IPS-18a (cell line): ENCODE data around the gene IL12RB2.
A peak's percentile ranks its signal among the peaks of the same experiment; 100 is the strongest.

Source experiments
- H3K27ac ChIP-seq: one replicate; pipeline ENCODE4 v1.5.1; 2013; ENCODE audit warnings: low read length
- H3K27me3 ChIP-seq: one replicate; pipeline ENCODE4 v1.6.1; 2013; ENCODE audit warnings: mild to moderate bottlenecking, low read length; ENCODE audit not compliant: control insufficient read depth, insufficient read depth
- H3K36me3 ChIP-seq: one replicate; pipeline ENCODE4 v1.6.1; 2013; ENCODE audit warnings: low read depth, low read length; ENCODE audit not compliant: control insufficient read depth
- H3K4me1 ChIP-seq: one replicate; pipeline ENCODE4 v1.6.1; 2013; ENCODE audit warnings: low read depth, low read length; ENCODE audit not compliant: control insufficient read depth
- H3K4me3 ChIP-seq: one replicate; pipeline ENCODE4 v1.5.1; 2013; ENCODE audit warnings: low read length
- H3K9ac ChIP-seq: one replicate; pipeline ENCODE4 v1.6.1; 2013; ENCODE audit warnings: mild to moderate bottlenecking, low read length, moderate library complexity
- H3K9me3 ChIP-seq: one replicate; pipeline ENCODE4 v1.6.1; 2013; ENCODE audit warnings: low read depth, low read length; ENCODE audit not compliant: control insufficient read depth

IL12RB2 gene

DNA sequence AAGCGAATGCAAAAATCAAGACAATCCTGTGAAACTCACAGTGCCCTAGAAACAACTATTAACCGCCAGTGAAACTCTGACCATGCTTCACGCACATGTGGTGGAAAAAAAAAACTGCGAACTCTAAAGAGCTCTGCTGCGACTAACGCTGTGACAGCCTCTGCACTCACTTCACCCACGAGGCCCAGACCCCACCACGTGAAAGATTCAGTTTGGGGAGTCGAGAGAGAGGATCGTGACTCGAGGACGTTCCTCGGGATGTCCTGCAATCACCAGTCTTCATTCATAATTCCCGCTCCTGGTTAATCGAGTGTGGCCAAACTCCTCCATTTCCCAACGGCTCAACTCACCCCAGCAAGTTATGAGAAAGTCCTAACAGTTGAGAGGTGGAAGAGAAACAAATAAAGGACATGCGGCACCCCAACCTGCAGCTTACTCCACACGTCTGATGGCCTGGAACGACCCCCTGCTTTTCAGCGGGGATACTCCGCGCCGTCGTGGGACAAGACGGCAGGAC lies 121.4 kb downstream of the IL12RB2 start:
- Histone ChIP-seq H3K4me3 (peak overlapping the region; percentile 100), H3K27me3 (no peaks in the 10 kb centered on the region), H3K9me3 (no peaks in the 10 kb centered on the region), H3K27ac (peak overlapping the region; percentile 33), H3K4me1 (peaks cover 23% of the 10 kb centered on the region), H3K9ac (peak overlapping the region; percentile 97), H3K36me3 (peaks cover 37% of the 10 kb centered on the region)

DNA sequence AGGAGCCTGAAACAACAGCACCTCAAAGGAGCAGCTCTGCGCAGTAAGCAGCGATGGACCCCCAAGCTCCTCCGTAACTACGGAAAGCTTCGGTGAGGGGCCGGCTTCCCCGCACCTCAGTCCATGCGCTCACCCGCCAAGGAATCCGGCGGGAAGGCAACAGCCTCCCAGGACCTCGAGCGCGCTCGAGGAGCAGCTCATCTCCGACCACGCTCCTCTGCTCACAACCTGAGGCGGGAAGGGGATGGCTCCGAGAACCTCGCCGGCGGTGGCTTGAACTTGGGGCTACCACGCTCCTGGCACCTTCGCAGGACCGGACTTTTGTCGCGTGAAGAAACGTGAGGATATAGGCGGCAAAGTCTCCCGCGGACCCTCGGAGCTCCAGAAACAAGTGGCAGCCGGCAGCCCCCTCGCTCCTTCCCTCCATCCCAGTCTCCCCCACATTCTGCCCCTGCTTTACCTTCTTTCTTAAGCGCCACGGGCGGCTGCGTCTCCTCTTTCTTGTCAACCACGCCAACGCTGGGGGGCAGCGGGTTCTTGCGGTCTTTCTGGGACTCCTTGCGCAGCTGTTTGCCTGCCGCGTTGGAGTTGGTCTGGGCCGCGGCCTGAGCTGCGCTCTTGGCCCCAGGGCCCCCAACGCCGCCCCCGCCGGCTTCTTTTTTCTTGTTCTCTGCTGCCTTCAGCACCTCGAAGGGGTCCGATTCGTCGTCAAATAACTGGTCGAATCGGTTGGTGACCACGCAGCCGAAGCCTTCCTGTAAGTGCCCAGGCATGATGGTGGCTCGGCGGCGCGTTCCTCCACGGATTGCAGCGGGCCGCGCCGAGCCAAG lies 122.1 kb downstream of the IL12RB2 start:
- H3K9ac ChIP-seq: peak overlapping the region; percentile 97
- no peaks in the 10 kb centered on the region for H3K9me3 ChIP-seq
- H3K4me3 ChIP-seq: peak overlapping the region; percentile 100
- peak overlapping the region; percentile 80 for H3K27ac ChIP-seq
- peaks cover 30% of the 10 kb centered on the region for H3K36me3 ChIP-seq
- peaks cover 23% of the 10 kb centered on the region for H3K4me1 ChIP-seq
- no peaks in the 10 kb centered on the region for H3K27me3 ChIP-seq

DNA sequence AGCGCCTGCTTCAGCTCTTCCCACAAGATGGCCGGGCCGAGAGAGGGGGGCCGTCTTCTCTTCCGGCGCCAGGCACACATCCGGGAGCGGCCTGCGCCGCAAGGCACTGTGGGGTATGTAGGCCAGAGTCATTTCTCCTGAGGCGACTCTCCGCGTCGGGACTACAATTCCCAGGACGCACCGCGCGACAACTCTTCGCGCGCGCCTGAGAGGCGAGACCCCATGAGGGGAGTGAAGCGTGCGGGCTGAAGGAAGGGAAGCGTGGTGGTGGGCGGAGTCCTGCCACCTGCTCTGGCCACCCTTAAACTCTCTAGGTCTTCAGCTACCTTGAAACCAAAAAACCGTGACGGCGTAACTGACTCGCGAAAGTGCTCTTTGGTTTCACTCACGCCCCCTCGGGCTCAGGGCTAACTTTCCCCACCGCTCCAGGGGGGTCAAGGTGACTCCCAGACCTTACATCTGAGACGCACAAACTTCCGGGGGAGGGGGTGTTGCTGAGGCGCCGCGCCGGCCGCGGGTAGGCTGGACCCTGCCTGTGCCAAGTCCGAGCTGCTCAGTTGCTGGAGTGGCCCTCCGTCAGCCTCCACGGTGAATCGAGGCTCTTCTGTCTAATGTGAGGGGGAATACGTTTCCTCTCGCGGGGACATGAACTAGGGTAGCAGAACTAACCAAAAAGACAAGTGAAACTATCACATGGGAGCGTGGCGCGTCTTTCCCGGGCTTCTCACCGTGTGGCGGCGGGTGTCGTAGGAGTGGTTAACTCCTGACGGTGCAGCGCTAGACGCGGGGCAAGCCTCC lies 122.9 kb downstream of the IL12RB2 start, which contains the start of gene SERBP1:
SERBP1 (minus strand) TSS at position 45 of the 798 bp plus-strand sequence. CDS start 102 bp downstream, outside the sequence.
- Histone ChIP-seq H3K27ac (peak within 1 kb of the TSS; percentile 92), H3K9me3 (no peaks in the 10 kb centered on the region), H3K27me3 (no peaks in the 10 kb centered on the region), H3K4me1 (peaks cover 23% of the 10 kb centered on the region), H3K4me3 (peak within 1 kb of the TSS; percentile 100), H3K36me3 (peaks cover 22% of the 10 kb centered on the region), H3K9ac (peak within 1 kb of the TSS; percentile 97)

DNA sequence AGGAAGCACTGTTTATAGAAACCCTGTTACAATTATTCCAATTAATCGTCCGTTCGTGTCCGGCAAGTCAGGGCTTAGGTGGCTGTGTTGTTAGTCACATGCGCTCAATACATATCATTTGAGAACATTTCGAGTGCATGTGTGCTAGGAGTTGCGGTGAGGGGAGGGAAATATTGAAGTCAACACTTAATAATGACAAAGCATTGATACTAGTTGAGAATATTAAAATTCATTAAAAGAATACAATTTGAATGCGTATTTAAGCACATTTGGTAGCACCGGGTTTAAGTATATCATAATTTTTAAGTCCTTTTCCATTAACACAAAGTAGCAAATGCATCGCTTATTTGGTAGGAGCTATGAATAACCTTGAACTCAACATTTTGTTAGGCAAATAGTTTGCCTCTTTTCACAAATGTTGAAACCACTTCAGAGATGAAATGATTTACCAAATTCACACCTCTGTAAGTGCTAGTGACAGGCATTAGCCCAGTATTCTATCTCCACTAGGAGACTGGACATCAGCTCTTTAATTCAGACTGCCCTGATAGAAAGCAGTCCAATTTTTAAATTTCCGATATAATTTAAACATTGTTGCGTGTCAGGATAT lies 123.6 kb downstream of the IL12RB2 start:
- Histone ChIP-seq H3K27ac (peak overlapping the region; percentile 92), H3K36me3 (peaks cover 16% of the 10 kb centered on the region), H3K9ac (peak overlapping the region; percentile 93), H3K4me1 (peaks cover 23% of the 10 kb centered on the region), H3K9me3 (no peaks in the 10 kb centered on the region), H3K27me3 (no peaks in the 10 kb centered on the region), H3K4me3 (peak overlapping the region; percentile 100)

- H3K27ac ChIP-seq: peak overlapping the region; percentile 1
- peak overlapping the region; percentile 93 for H3K9ac ChIP-seq
- peak overlapping the region; percentile 100 for H3K4me3 ChIP-seq
- H3K4me1 ChIP-seq: peaks cover 16% of the 10 kb centered on the region
- H3K36me3 ChIP-seq: peaks cover 16% of the 10 kb centered on the region
- H3K9me3 ChIP-seq: no peaks in the 10 kb centered on the region
- H3K27me3 ChIP-seq: no peaks in the 10 kb centered on the region
These were observed 124.4 kb downstream of the IL12RB2 start for GRCh38 chr1:67431869-67432578.

- Histone ChIP-seq H3K4me3 (no peak overlapping the region), H3K27ac (no peak overlapping the region), H3K36me3 (peaks cover 16% of the 10 kb centered on the region), H3K9ac (no peak overlapping the region), H3K27me3 (no peaks in the 10 kb centered on the region), H3K4me1 (peaks cover 12% of the 10 kb centered on the region), H3K9me3 (no peaks in the 10 kb centered on the region)
These were observed 125.1 kb downstream of the IL12RB2 start for GRCh38 chr1:67432745-67433144.

- H3K27me3 ChIP-seq: no peaks in the 10 kb centered on the region
- H3K4me3 ChIP-seq: no peak overlapping the region
- H3K36me3 ChIP-seq: peaks cover 5% of the 10 kb centered on the region
These were observed 126.2 kb downstream of the IL12RB2 start for GRCh38 chr1:67433837-67434236.

GRCh38 chr1:67434491-67434890 lies 126.8 kb downstream of the IL12RB2 start:
- H3K9me3 ChIP-seq: no peaks in the 10 kb centered on the region
- H3K4me1 ChIP-seq: peaks cover 12% of the 10 kb centered on the region
- H3K9ac ChIP-seq: no peak overlapping the region
- no peaks in the 10 kb centered on the region for H3K36me3 ChIP-seq
- H3K4me3 ChIP-seq: no peak overlapping the region
- H3K27me3 ChIP-seq: no peaks in the 10 kb centered on the region
- no peak overlapping the region for H3K27ac ChIP-seq

More at GRCh38 chr1:67433837-67434236, 126.2 kb downstream of the IL12RB2 start:
- no peak overlapping the region for H3K9ac ChIP-seq
- H3K9me3 ChIP-seq: no peaks in the 10 kb centered on the region
- peaks cover 12% of the 10 kb centered on the region for H3K4me1 ChIP-seq
- H3K27ac ChIP-seq: no peak overlapping the region

- H3K4me3 ChIP-seq: no peak overlapping the region
- H3K9me3 ChIP-seq: no peaks in the 10 kb centered on the region
- no peak overlapping the region for H3K9ac ChIP-seq
- no peaks in the 10 kb centered on the region for H3K36me3 ChIP-seq
- H3K4me1 ChIP-seq: peaks cover 9% of the 10 kb centered on the region
- no peak overlapping the region for H3K27ac ChIP-seq
- H3K27me3 ChIP-seq: no peaks in the 10 kb centered on the region
These were observed 128.9 kb downstream of the IL12RB2 start for GRCh38 chr1:67436511-67437055.

GRCh38 chr1:67437961-67438360 lies 130.3 kb downstream of the IL12RB2 start:
- no peak overlapping the region for H3K4me3 ChIP-seq
- H3K27ac ChIP-seq: no peak overlapping the region
- no peaks in the 10 kb centered on the region for H3K9me3 ChIP-seq
- no peaks in the 10 kb centered on the region for H3K36me3 ChIP-seq
- H3K4me1 ChIP-seq: no peaks in the 10 kb centered on the region
- no peak overlapping the region for H3K9ac ChIP-seq
- no peaks in the 10 kb centered on the region for H3K27me3 ChIP-seq
